ENCODE results near the gene SAFB2.

DNA sequence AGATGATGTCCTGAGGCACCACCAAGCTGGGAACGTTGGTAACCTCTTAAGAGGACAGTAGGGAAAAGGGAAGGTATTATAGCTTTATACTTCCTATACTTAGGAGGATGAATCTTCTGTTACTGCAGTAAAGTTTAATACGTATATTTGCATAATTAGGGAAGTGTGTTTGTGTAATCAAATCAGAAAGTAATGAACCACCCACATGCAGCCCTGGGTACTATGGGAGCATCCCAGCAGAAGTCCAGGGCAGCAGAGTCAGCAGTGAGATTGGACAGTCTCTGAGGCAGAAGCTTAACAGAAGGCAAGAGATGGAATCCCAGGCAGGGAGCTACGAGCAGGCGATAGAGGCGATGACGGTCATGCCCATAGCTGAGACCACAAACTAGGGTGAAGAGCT, 12.9 kb upstream of the SAFB2 start:
- TF ChIP-seq, protein P1, sequence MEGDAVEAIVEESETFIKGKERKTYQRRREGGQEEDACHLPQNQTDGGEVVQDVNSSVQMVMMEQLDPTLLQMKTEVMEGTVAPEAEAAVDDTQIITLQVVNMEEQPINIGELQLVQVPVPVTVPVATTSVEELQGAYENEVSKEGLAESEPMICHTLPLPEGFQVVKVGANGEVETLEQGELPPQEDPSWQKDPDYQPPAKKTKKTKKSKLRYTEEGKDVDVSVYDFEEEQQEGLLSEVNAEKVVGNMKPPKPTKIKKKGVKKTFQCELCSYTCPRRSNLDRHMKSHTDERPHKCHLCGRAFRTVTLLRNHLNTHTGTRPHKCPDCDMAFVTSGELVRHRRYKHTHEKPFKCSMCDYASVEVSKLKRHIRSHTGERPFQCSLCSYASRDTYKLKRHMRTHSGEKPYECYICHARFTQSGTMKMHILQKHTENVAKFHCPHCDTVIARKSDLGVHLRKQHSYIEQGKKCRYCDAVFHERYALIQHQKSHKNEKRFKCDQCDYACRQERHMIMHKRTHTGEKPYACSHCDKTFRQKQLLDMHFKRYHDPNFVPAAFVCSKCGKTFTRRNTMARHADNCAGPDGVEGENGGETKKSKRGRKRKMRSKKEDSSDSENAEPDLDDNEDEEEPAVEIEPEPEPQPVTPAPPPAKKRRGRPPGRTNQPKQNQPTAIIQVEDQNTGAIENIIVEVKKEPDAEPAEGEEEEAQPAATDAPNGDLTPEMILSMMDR (IDR thresholded peaks at IDR 0.05), result no peak
- TF ChIP-seq POLR2A (IDR thresholded peaks at IDR 0.05), result no peak
